HFF-Myc (cell line): ENCODE measurements around the gene LMCD1.

Source experiments
- DNase-seq: peaks from one replicate; pipeline ENCODE4 v3.0.0-alpha.2; 2011; ENCODE audit warnings: low read depth; ENCODE audit errors: extremely low read depth
- H3K4me3 ChIP-seq: replicated peaks from 2 replicates; pipeline ENCODE4 v1.5.1; 2011; ENCODE audit warnings: low read depth, mild to moderate bottlenecking, control low read depth, low read length
- CTCF ChIP-seq: IDR thresholded peaks from 2 replicates; pipeline ENCODE4 v1.5.1; 2012; ENCODE audit warnings: mild to moderate bottlenecking, low read depth, low read length, control low read depth; ENCODE audit errors: missing control alignments

LMCD1 gene

GRCh38 chr3:8482960-8483665 lies 18.5 kb upstream of the LMCD1 start:
- no peak overlapping the region for H3K4me3 ChIP-seq
- peak; percentile 73 for DNase-seq
- no peak for TF ChIP-seq CTCF

- TF ChIP-seq CTCF, result no peak
- no peak overlapping the region for H3K4me3 ChIP-seq
- DNase-seq, result no peak
These were observed 17.0 kb upstream of the LMCD1 start for GRCh38 chr3:8484409-8485140.

- DNase-seq, result no peak
- TF ChIP-seq CTCF, result no peak
- no peak overlapping the region for H3K4me3 ChIP-seq
These were observed 16.3 kb upstream of the LMCD1 start for GRCh38 chr3:8485141-8485870.

- TF ChIP-seq CTCF, result no peak
- H3K4me3 ChIP-seq, result no peak overlapping the region
- DNase-seq, result no peak
These were observed 15.7 kb upstream of the LMCD1 start for GRCh38 chr3:8485943-8486342.

GRCh38 chr3:8486434-8486833 lies 15.2 kb upstream of the LMCD1 start:
- no peak for DNase-seq
- TF ChIP-seq CTCF, result no peak
- H3K4me3 ChIP-seq, result no peak overlapping the region

GRCh38 chr3:8486936-8487335 lies 14.7 kb upstream of the LMCD1 start:
- no peak for TF ChIP-seq CTCF
- no peak overlapping the region for H3K4me3 ChIP-seq
- DNase-seq, result no peak
